ENCODE results near the gene SPDEF. TPM values are rescaled to one million over a fixed set of nuclear protein-coding genes. Genes with fewer than 3 reads are reported as not detected.

Gene SPDEF
- total and polyA plus RNA-seq, 2 experiments from 2014 or later: 0.69 TPM; not detected in 1

GRCh38 chr6:34524499-34524898 lies 31.6 kb downstream of the SPDEF start (continued):
- TF ChIP-seq ZNF462 (CRISPR knock-in tag; IDR thresholded peaks at IDR 0.05) (no peak), CREB1 (CRISPR knock-in tag; IDR thresholded peaks at IDR 0.05; ENCODE audit: low read depth) (no peak), POLR2AphosphoS5 (IDR thresholded peaks at IDR 0.05; ENCODE audit: low read depth) (no peak), EZH2phosphoT487 (IDR thresholded peaks at IDR 0.05; ENCODE audit: unreplicated experiment) (no peak), EZH2 (IDR thresholded peaks at IDR 0.05; ENCODE audit: low read depth, unreplicated experiment) (no peak)

GRCh38 chr6:34523441-34524206 lies 32.5 kb downstream of the SPDEF start:
- Histone ChIP-seq H3K27ac (ENCODE audit: low read depth) (no peak overlapping the region), H2AFZ (no peak overlapping the region), H3K27me3 (ENCODE audit: insufficient read depth) (no peaks in the 10 kb centered on the region), H3K36me3 (ENCODE audit: insufficient read depth) (no peaks in the 10 kb centered on the region), H3K9me2 (ENCODE audit: insufficient read depth) (no peaks in the 10 kb centered on the region), H3F3A (replicated peaks; ENCODE audit: low read depth) (no peaks in the 10 kb centered on the region), H4K20me1 (replicated peaks; ENCODE audit: insufficient read depth) (no peaks in the 10 kb centered on the region), H3K4me3 (no peak overlapping the region), H3K79me2 (replicated peaks; ENCODE audit: insufficient read depth) (no peaks in the 10 kb centered on the region), H3K4me2 (no peak overlapping the region), H3K4me1 (ENCODE audit: insufficient read depth) (peaks cover 15% of the 10 kb centered on the region)
- H3K27me3 Mint-ChIP-seq (ENCODE audit: insufficient read depth, low read depth, poor library complexity): peaks cover 16% of the 10 kb centered on the region
- H3K36me3 Mint-ChIP-seq (ENCODE audit: low read depth): no peaks in the 10 kb centered on the region; the same call in 2 of the 3 replicates
- no peak for DNase-seq (ENCODE audit: low spot score)
- H3K4me1 Mint-ChIP-seq: peaks cover 18% of the 10 kb centered on the region
- TF ChIP-seq STAT1 (IDR thresholded peaks at IDR 0.05; ENCODE audit: unreplicated experiment) (no peak), POLR2AphosphoS5 (IDR thresholded peaks at IDR 0.05; ENCODE audit: low read depth) (no peak), ZNF114 (CRISPR knock-in tag; IDR thresholded peaks at IDR 0.05) (no peak), NANOG (IDR thresholded peaks at IDR 0.05; ENCODE audit: borderline replicate concordance) (no peak), ZNF331 (CRISPR knock-in tag; IDR thresholded peaks at IDR 0.05; ENCODE audit: low read depth) (no peak)
- no peak for ATAC-seq
- H3K27ac Mint-ChIP-seq: no peak overlapping the region
- no peak overlapping the region for H3K4me3 Mint-ChIP-seq
- no peaks in the 10 kb centered on the region; the same call in 2 of the 3 replicates for H3K9me3 Mint-ChIP-seq
